ENCODE measurements around the gene HLA-DQA1.

HLA-DQA1 gene

GRCh38 chr6:32689531-32690501 lies 52.6 kb downstream of the HLA-DQA1 start:
- Histone ChIP-seq H3K9me3 (ENCODE audit: insufficient read depth, low read length) (no peaks in the 10 kb centered on the region), H3K4me2 (ENCODE audit: low read depth, low read length, poor library complexity, severe bottlenecking) (peak overlapping the region; percentile 53), H3K36me3 (ENCODE audit: low read length) (no peaks in the 10 kb centered on the region), H3F3A (ENCODE audit: insufficient read depth) (peaks cover 47% of the 10 kb centered on the region), H3K27me3 (ENCODE audit: low read length) (no peaks in the 10 kb centered on the region), H2AFZ (ENCODE audit: low read depth, low read length, severe bottlenecking) (peak overlapping the region; percentile 31), H3K4me3 (ENCODE audit: insufficient read depth, low read length, poor library complexity, severe bottlenecking) (no peak overlapping the region), H3K27ac (ENCODE audit: low read depth, low read length) (peak overlapping the region; percentile 69), H3K79me2 (ENCODE audit: insufficient read depth, low read length) (no peaks in the 10 kb centered on the region), H3K9me2 (replicated peaks; ENCODE audit: insufficient read depth, low read length) (no peaks in the 10 kb centered on the region), H3K9ac (ENCODE audit: low read length) (peak overlapping the region; percentile 21; the same call in 1 of the 2 replicates), H4K20me1 (ENCODE audit: low read depth, low read length) (no peaks in the 10 kb centered on the region)
- TF ChIP-seq CTCF (IDR thresholded peaks at IDR 0.05; ENCODE audit: insufficient read depth, low read length, poor library complexity, severe bottlenecking) = no peak
- TF ChIP-seq EZH2phosphoT487 (conservative IDR thresholded peaks at IDR 0.05; ENCODE audit: low read length) = no peak

- TF ChIP-seq EZH2phosphoT487 (conservative IDR thresholded peaks at IDR 0.05; ENCODE audit: low read length) (no peak), CTCF (IDR thresholded peaks at IDR 0.05; ENCODE audit: insufficient read depth, low read length, poor library complexity, severe bottlenecking) (peak; percentile 95)
- Histone ChIP-seq H3K9me2 (replicated peaks; ENCODE audit: insufficient read depth, low read length) (no peaks in the 10 kb centered on the region), H3K36me3 (ENCODE audit: low read length) (no peaks in the 10 kb centered on the region), H2AFZ (ENCODE audit: low read depth, low read length, severe bottlenecking) (no peak overlapping the region), H3K9me3 (ENCODE audit: insufficient read depth, low read length) (no peaks in the 10 kb centered on the region), H3K4me3 (ENCODE audit: insufficient read depth, low read length, poor library complexity, severe bottlenecking) (no peak overlapping the region), H3F3A (ENCODE audit: insufficient read depth) (peaks cover 38% of the 10 kb centered on the region), H3K27me3 (ENCODE audit: low read length) (no peaks in the 10 kb centered on the region), H3K79me2 (ENCODE audit: insufficient read depth, low read length) (no peaks in the 10 kb centered on the region), H3K4me2 (ENCODE audit: low read depth, low read length, poor library complexity, severe bottlenecking) (peak overlapping the region; percentile 16), H3K27ac (ENCODE audit: low read depth, low read length) (peak overlapping the region; percentile 47), H4K20me1 (ENCODE audit: low read depth, low read length) (no peaks in the 10 kb centered on the region), H3K9ac (ENCODE audit: low read length) (no peak overlapping the region)
Observed at GRCh38 chr6:32692019-32692418, 54.8 kb downstream of the HLA-DQA1 start.
